IPS-20b (cell line): ENCODE measurements around the gene PTPRQ.

Experiments used
- H3K27ac ChIP-seq: one replicate; pipeline ENCODE4 v1.5.1; 2013; ENCODE audit warnings: low read length
- H3K27me3 ChIP-seq: 2 replicates; pipeline ENCODE4 v1.6.1; 2013; ENCODE audit warnings: mild to moderate bottlenecking, low read length, inconsistent platforms; ENCODE audit not compliant: insufficient read depth
- H3K36me3 ChIP-seq: 2 replicates; pipeline ENCODE4 v1.6.1; 2013; ENCODE audit warnings: low read depth, mild to moderate bottlenecking, inconsistent platforms, low read length, moderate library complexity; ENCODE audit not compliant: insufficient read depth
- H3K4me1 ChIP-seq: 2 replicates; pipeline ENCODE4 v1.6.1; 2013; ENCODE audit warnings: mild to moderate bottlenecking, control low read depth, inconsistent platforms, low read length, moderate library complexity; ENCODE audit not compliant: insufficient read depth
- H3K4me3 ChIP-seq: 2 replicates; pipeline ENCODE4 v1.5.1; 2013; ENCODE audit warnings: mild to moderate bottlenecking, low read length, inconsistent platforms
- H3K9ac ChIP-seq: 2 replicates; pipeline ENCODE4 v1.6.1; 2013; ENCODE audit warnings: low read depth, mild to moderate bottlenecking, inconsistent platforms, low read length, moderate library complexity
- H3K9me3 ChIP-seq: 2 replicates; pipeline ENCODE4 v1.6.1; 2013; ENCODE audit warnings: mild to moderate bottlenecking, low read depth, low read length, inconsistent platforms; ENCODE audit not compliant: insufficient read depth

Gene PTPRQ

GRCh38 chr12:80622271-80622670 is 178.2 kb downstream of the PTPRQ start:
- Histone ChIP-seq H3K27ac (no peak overlapping the region), H3K4me1 (0 out of 2 replicates have a peak, but pooled peaks cover 3% of the 10 kb centered on the region), H3K36me3 (no peaks in the 10 kb centered on the region), H3K9ac (no peak overlapping the region), H3K4me3 (no peak overlapping the region), H3K27me3 (no peaks in the 10 kb centered on the region), H3K9me3 (no peaks in the 10 kb centered on the region)

DNA sequence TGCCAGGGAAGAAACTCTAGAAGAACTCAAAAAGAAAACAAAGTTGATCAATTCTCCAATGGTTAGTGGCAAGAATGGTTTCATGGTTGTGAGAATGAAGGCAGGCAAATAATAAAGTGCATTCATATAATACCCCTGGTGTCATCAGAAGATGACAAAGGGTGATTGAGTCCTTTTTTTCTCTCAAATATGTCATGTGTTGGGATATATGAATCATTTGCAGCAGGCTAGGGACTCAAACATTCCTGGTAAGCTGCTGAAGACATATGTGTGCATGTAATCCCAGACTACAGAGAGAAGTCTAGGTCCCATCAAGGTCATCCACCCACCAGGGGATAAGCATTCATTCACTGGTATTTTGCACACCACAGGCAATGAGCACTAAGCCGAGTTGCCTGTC is 181.0 kb downstream of the PTPRQ start:
- Histone ChIP-seq H3K9ac (no peak overlapping the region), H3K9me3 (no peaks in the 10 kb centered on the region), H3K4me1 (peaks cover 6% of the 10 kb centered on the region; the same call in 1 of the 2 replicates), H3K27me3 (no peaks in the 10 kb centered on the region), H3K36me3 (no peaks in the 10 kb centered on the region), H3K4me3 (no peak overlapping the region), H3K27ac (no peak overlapping the region)

- Histone ChIP-seq H3K9ac (no peak overlapping the region), H3K36me3 (no peaks in the 10 kb centered on the region), H3K9me3 (no peaks in the 10 kb centered on the region), H3K27me3 (no peaks in the 10 kb centered on the region), H3K27ac (no peak overlapping the region), H3K4me3 (no peak overlapping the region), H3K4me1 (peaks cover 6% of the 10 kb centered on the region; the same call in 1 of the 2 replicates)
Measured at GRCh38 chr12:80625901-80626300, 181.9 kb downstream of the PTPRQ start.

DNA sequence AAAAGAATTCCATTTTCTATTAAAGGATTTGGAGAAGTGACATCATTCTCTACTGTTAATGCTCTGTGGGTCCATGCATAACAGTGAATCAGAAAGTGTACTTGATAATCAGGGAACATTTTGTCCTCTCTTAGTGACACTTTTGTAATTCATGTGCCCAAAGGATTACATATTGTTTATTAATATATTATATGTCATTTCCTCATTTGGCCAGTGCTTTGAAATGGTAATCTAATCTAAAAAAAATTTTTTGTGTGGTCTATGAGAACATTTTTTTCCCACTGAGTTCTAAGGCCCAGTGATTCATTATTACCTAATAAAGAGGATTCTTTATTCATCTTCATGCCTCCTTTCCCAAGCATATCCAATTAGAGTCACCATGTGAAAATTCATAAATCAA is 183.7 kb downstream of the PTPRQ start:
- no peaks in the 10 kb centered on the region for H3K9me3 ChIP-seq
- H3K4me1 ChIP-seq, result peaks cover 10% of the 10 kb centered on the region; the same call in 1 of the 2 replicates
- H3K27ac ChIP-seq, result no peak overlapping the region
- H3K4me3 ChIP-seq, result no peak overlapping the region
- no peak overlapping the region for H3K9ac ChIP-seq
- H3K36me3 ChIP-seq, result no peaks in the 10 kb centered on the region
- no peaks in the 10 kb centered on the region for H3K27me3 ChIP-seq

DNA sequence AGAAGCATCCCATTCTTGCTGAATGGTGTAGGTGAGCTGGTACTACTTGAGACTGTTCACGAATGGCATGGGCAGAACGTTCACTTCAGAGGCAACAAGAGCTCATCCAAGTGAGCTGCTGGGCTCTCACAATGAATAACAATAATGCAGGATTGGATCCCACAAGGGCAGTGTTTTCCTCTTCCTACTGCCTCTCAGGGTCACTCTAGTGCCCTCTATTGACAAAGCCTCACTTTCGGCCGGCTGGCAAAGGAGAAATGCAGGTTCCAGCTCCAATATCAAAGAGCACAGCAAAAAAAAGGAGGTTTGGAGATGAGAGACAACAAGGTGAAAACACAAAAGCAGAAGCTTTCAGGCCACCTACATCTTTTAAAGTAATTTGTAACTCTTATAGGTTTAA is 188.8 kb downstream of the PTPRQ start:
- H3K36me3 ChIP-seq, result no peaks in the 10 kb centered on the region
- H3K9ac ChIP-seq, result no peak overlapping the region
- no peaks in the 10 kb centered on the region for H3K9me3 ChIP-seq
- H3K27me3 ChIP-seq, result no peaks in the 10 kb centered on the region
- H3K4me1 ChIP-seq, result peaks cover 14% of the 10 kb centered on the region; the same call in 1 of the 2 replicates
- 0 out of 2 replicates have a peak overlapping the region, but pooled peaks have one; percentile 11 for H3K4me3 ChIP-seq
- H3K27ac ChIP-seq, result no peak overlapping the region

DNA sequence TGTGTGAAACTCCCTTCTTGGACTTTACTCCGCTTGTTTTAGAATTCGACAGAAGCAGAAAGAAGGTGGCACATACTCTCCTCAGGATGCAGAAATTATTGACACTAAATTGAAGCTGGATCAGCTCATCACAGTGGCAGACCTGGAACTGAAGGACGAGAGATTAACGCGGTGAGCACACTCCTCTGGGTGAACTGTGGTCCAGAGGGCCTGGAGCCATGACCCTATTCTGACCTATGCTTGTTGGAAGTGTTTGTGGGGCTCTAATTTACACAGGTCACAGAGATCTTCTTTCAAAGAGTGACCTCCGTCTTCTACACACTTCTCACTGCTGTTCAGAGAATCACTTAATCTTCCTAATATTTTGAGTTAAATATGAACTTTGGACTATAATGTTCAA is 190.9 kb downstream of the PTPRQ start:
- H3K4me1 ChIP-seq, result peaks cover 8% of the 10 kb centered on the region; the same call in 1 of the 2 replicates
- no peak overlapping the region for H3K27ac ChIP-seq
- no peak overlapping the region for H3K4me3 ChIP-seq
- no peaks in the 10 kb centered on the region for H3K36me3 ChIP-seq
- H3K9me3 ChIP-seq, result no peaks in the 10 kb centered on the region
- no peaks in the 10 kb centered on the region for H3K27me3 ChIP-seq
- no peak overlapping the region for H3K9ac ChIP-seq

DNA sequence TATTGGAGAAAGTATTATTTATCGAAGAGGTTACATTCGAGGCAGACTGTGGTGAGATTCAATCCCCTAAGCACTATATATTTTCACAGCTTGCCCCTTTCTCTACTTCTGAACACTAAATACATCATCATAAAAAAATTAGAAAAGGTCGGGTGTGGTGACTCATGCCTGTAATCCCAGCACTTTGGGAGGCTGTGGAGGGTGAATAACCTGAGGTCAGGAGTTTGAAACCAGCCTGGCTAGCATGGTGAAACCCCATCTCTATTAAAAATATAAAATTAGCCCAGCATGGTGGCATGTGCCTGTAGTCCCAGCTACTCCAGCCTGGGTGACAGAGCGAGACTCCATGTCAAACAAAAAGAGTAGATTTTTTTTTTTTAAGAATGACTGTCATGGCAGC is 192.8 kb downstream of the PTPRQ start:
- no peaks in the 10 kb centered on the region for H3K27me3 ChIP-seq
- H3K9ac ChIP-seq, result no peak overlapping the region
- H3K27ac ChIP-seq, result no peak overlapping the region
- peaks cover 8% of the 10 kb centered on the region; the same call in 1 of the 2 replicates for H3K4me1 ChIP-seq
- no peaks in the 10 kb centered on the region for H3K36me3 ChIP-seq
- H3K9me3 ChIP-seq, result no peaks in the 10 kb centered on the region
- H3K4me3 ChIP-seq, result no peak overlapping the region

DNA sequence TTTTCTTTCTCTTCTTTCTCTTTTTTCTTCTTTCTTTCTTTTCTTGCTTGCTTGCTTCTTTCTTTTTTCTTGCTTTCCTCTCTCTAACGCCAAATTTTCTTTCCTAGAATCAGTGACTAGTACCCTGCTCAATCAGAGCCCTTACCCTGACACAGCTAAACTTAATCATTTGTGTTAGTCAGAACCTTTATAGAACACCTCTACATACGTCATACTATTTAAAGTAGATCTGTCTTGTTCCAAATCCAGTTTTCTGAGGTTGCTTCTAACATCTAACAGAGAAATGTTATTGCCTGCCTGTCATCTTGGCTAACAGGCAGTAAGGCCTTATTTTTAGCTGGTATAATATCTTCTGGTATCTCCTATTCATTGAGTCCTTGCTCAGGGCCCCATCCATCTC is 197.9 kb downstream of the PTPRQ start:
- Histone ChIP-seq H3K27ac (no peak overlapping the region), H3K9me3 (no peaks in the 10 kb centered on the region), H3K4me1 (no peaks in the 10 kb centered on the region), H3K4me3 (no peak overlapping the region), H3K9ac (no peak overlapping the region), H3K27me3 (no peaks in the 10 kb centered on the region), H3K36me3 (no peaks in the 10 kb centered on the region)

DNA sequence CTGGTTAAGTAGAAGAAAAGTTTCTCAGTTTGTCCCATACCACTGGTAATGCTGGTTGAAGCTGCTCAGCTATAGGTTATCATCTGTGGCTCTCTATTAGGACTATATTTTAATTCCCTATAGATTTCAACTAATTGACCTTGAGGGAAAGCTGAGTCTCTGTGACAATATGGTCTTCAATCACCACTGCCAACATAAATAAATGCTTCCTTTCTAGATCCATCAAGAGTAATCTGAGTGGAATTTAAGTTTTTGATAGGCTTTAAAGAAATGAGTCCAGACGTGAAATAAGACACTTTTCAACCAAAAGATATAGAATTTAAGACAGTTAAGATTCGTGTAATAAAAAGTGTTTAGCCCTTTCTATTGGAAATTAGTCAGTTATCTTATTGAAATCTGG is 199.9 kb downstream of the PTPRQ start:
- H3K27me3 ChIP-seq, result no peaks in the 10 kb centered on the region

DNA sequence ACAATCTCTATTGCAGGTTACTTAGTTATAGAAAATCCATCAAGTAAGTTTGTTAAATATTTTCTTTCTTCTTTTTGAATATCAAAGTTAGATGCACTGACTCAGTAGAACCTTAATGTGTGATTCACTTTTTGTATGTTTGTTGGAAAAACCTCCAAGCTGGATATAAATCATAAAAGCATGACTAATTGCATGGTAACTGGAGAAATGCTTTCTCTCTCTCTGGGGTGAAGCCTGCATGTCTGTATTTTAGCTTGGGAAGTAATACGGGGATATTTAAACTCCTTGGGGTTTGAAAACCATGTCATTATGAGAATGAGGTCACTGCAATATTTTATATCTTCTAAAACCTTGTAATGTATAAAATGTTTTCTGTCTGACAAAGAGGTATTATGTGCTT is 204.8 kb downstream of the PTPRQ start:
- H3K9me3 ChIP-seq, result no peaks in the 10 kb centered on the region
- H3K27me3 ChIP-seq, result no peaks in the 10 kb centered on the region
- H3K36me3 ChIP-seq, result no peaks in the 10 kb centered on the region
- no peaks in the 10 kb centered on the region for H3K4me1 ChIP-seq
- H3K4me3 ChIP-seq, result no peak overlapping the region
- H3K9ac ChIP-seq, result no peak overlapping the region
- no peak overlapping the region for H3K27ac ChIP-seq

More for the DNA sequence above, 199.9 kb downstream of the PTPRQ start:
- Histone ChIP-seq H3K9me3 (no peaks in the 10 kb centered on the region), H3K9ac (no peak overlapping the region), H3K36me3 (no peaks in the 10 kb centered on the region), H3K4me3 (no peak overlapping the region), H3K4me1 (no peaks in the 10 kb centered on the region), H3K27ac (no peak overlapping the region)

GRCh38 chr12:80655751-80656150 is 211.7 kb downstream of the PTPRQ start:
- Histone ChIP-seq H3K9me3 (no peaks in the 10 kb centered on the region), H3K27me3 (no peaks in the 10 kb centered on the region), H3K9ac (no peak overlapping the region), H3K4me1 (no peaks in the 10 kb centered on the region), H3K27ac (no peak overlapping the region), H3K4me3 (no peak overlapping the region), H3K36me3 (no peaks in the 10 kb centered on the region)

- H3K27me3 ChIP-seq, result no peaks in the 10 kb centered on the region
- H3K4me1 ChIP-seq, result no peaks in the 10 kb centered on the region
- no peaks in the 10 kb centered on the region for H3K9me3 ChIP-seq
- H3K36me3 ChIP-seq, result no peaks in the 10 kb centered on the region
- no peak overlapping the region for H3K9ac ChIP-seq
- no peak overlapping the region for H3K27ac ChIP-seq
- no peak overlapping the region for H3K4me3 ChIP-seq
Measured at GRCh38 chr12:80659512-80660063, 215.6 kb downstream of the PTPRQ start.
